Sigmoid colon (tissue), 4 donors: ENCODE results near the gene SLC35G6.

ENCODE experiments used
- CTCF ChIP-seq, 4 experiments: fragments of 450-650 bp in 3 of 4; fragments of 200-600 bp in 1 of 4; IDR thresholded peaks; one replicate each; pipeline ENCODE4 v1.5.1; 2016 to 2019; ENCODE audit warnings: antibody characterized with exemption in 4 of 4, mild to moderate bottlenecking in 3 of 4, moderate library complexity in 2 of 4
- EP300 ChIP-seq, 4 donors: sonication (generic); formaldehyde crosslinking; IDR thresholded peaks; one replicate each; pipeline ENCODE4 v1.6.1; 2017; ENCODE audit warnings: antibody characterized with exemption in 4 of 4
- POLR2A ChIP-seq, 2 donors: fragments of 450-650 bp; IDR thresholded peaks; one replicate each; pipeline ENCODE4 v1.6.1; 2016; ENCODE audit warnings: antibody characterized with exemption in 2 of 2, mild to moderate bottlenecking in 2 of 2, moderate library complexity in 2 of 2

- TF ChIP-seq CTCF (IDR thresholded peaks at IDR 0.05) (no peak), EP300 (IDR thresholded peaks at IDR 0.05) (no peak), POLR2A (IDR thresholded peaks at IDR 0.05) (no peak)
These were observed 41.7 kb upstream of the SLC35G6 start, which contains the start of gene FGF11 for GRCh38 chr17:7439462-7440112.
